ENCODE data around the gene UQCR11. TPM values are rescaled to one million over a fixed set of nuclear protein-coding genes. Genes with fewer than 3 reads are reported as not detected.

UQCR11 gene
- total and polyA plus RNA-seq, 8 donors = 32.2 to 659 (median 153) TPM

DNA sequence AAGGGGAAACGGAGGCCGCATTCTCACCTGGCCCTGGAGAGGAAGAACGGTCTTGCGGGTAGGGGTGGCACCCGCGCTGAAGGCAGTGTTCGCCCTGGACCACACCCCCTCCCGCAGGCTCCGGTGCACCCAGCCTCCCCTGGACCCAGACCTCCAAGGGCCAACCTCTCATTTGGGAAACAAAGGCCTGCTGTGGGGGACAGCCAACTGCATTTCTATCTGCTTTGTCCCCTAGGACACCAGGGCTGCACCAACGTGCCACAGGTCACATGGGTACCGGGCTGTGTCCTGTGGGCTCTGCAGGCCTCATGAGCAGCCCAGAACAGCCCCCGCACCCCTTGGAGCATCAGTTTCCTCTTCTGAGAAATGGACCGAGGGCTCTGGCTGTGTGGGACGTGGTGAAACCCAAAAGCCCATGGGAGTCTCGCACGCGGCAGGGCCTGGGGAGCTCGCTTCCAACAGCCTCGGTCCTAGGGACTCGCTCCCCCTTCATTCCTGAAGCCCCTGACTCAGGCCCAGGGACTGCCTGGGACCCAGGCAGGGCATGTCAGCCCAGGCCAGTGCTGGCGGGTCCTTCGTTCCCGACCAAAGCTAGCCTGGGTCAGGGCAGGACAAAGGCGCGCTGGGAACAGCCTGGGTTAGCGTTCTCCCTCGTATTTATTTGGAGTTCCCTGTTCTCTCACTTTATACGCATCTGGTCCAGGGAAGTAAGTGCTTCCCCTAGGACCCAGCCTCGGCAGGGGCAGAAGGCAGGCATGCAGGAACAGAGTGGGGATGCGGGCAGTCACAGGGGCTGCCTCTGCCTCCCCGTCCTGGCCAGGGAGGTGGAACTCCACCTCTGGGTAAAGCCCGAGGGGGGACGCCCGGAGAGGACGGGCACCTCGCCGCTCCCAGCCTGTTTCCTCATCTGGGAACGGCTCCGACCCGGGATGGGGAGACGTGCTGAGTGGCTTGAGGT is 42.5 kb upstream of the UQCR11 start:
- WGBS, 5 donors = 82 to 94% (median 91%) methylated on average over 31 to 41 of the region's 41 CpGs
- intact Hi-C loops (cut with DNase I; ENCODE audit: low total_unique reads) = loop anchor here (5.0 kb wide), 1 partner anchor 35 kb away; no protein-coding TSS in a partner anchor

DNA sequence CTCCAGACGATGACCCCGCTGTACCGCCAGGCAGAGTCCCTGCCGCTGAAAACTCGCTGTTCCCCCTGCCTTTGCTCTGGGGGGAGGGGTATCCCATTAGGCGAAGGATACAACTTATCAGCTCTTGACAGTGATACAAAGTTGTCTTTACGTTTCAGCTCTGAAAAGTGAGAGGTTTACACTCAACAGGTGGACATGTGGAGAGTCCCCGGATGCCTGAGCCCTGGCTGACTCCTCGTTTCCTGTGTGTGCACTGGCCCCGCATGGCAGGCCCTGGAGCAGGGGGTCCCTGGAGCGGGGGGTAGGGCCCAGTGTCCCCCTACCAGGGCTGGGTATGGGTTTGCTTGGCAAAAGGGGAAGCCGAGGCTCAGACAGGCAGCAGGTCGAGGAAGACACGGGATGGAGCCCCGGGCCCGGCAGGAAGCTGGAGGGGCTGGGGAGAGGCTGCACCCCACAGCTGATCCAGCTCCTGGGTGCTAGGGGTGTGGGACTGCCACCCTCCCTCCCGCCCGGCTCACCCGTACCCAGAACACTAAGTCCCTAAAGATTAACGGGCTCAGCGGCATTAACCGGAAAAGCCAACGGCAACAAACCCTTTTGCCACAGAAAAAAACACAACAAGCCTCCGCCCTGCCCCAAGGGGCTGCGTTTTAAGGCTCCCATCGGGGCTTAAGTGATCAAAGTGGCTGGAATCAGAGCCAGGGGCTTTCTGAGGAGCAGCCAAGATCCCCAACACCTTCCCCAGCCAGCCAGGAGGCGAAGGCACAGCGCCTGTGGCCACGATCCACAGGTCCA is 41.6 kb upstream of the UQCR11 start:
- TF ChIP-seq EP300 (IDR thresholded peaks at IDR 0.05) (no peak), POLR2A (IDR thresholded peaks at IDR 0.05) (no peak), POLR2AphosphoS5 (IDR thresholded peaks at IDR 0.05) (no peak)
- TF ChIP-seq, protein P1, sequence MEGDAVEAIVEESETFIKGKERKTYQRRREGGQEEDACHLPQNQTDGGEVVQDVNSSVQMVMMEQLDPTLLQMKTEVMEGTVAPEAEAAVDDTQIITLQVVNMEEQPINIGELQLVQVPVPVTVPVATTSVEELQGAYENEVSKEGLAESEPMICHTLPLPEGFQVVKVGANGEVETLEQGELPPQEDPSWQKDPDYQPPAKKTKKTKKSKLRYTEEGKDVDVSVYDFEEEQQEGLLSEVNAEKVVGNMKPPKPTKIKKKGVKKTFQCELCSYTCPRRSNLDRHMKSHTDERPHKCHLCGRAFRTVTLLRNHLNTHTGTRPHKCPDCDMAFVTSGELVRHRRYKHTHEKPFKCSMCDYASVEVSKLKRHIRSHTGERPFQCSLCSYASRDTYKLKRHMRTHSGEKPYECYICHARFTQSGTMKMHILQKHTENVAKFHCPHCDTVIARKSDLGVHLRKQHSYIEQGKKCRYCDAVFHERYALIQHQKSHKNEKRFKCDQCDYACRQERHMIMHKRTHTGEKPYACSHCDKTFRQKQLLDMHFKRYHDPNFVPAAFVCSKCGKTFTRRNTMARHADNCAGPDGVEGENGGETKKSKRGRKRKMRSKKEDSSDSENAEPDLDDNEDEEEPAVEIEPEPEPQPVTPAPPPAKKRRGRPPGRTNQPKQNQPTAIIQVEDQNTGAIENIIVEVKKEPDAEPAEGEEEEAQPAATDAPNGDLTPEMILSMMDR (IDR thresholded peaks at IDR 0.05) = no peak
- Histone ChIP-seq H3K27ac (no peak overlapping the region), H3K27me3 (peaks cover 0 to 3% (median 0%) of the 10 kb centered on the region in 3 donors), H3K9me3 (no peaks in the 10 kb centered on the region), H3K4me3 (no peak overlapping the region), H3K36me3 (peaks cover 14 to 80% (median 72%) of the 10 kb centered on the region in 4 donors), H3K4me1 (peaks cover 11 to 25% (median 19%) of the 10 kb centered on the region in 4 donors)
- 82 to 87% (median 85%) methylated on average over 22 to 29 of the region's 29 CpGs for WGBS, 5 donors
- DNase-seq = no peak
- intact Hi-C loops (cut with DNase I; ENCODE audit: low total_unique reads) = loop anchor here (5.0 kb wide), 1 partner anchor 35 kb away; no protein-coding TSS in a partner anchor

More for the DNA sequence above, 42.5 kb upstream of the UQCR11 start:
- DNase-seq = no peak
- no peaks in the 10 kb centered on the region for H3K9me3 ChIP-seq
- H3K27me3 ChIP-seq = peaks cover 0 to 5% (median 0%) of the 10 kb centered on the region in 3 donors
- TF ChIP-seq, protein P1 (IDR thresholded peaks at IDR 0.05) = no peak
- peak overlapping the region in 1 of 5 donors; percentile 22 for H3K27ac ChIP-seq
- H3K4me1 ChIP-seq = peaks cover 11 to 25% (median 19%) of the 10 kb centered on the region in 4 donors
- H3K4me3 ChIP-seq = no peak overlapping the region
- H3K36me3 ChIP-seq = peaks cover 14 to 70% (median 63%) of the 10 kb centered on the region in 4 donors

DNA sequence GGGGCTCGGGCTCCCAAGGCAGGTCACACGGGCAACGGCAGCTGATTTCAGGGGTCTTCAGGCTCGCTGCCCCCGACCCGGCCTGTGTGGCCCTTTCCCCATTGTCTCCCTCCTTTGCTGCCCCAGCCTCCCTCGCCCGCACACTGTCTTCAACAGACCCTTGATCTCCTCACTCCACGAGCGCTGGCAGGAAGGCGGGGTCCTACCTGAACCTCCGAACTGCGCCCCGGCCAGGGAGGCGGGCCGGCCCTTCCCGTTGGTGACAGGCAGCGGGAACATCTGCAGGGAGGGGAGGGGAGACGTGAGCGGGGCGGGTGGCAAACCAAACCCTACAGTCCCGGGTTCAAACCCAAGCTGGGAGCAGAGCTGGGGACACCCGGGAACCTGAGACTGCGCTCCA is 40.9 kb upstream of the UQCR11 start:
- intact Hi-C loops (cut with DNase I; ENCODE audit: low total_unique reads) = loop anchor here (5.0 kb wide), 1 partner anchor 34 kb away; no protein-coding TSS in a partner anchor
- no peaks in the 10 kb centered on the region for H3K9me3 ChIP-seq
- TF ChIP-seq POLR2AphosphoS5 (IDR thresholded peaks at IDR 0.05) = no peak
- no peak for TF ChIP-seq POLR2A (IDR thresholded peaks at IDR 0.05)
- TF ChIP-seq, protein P1 (IDR thresholded peaks at IDR 0.05) = no peak
- no peak for TF ChIP-seq EP300 (IDR thresholded peaks at IDR 0.05)
- H3K4me3 ChIP-seq = no peak overlapping the region
- H3K27me3 ChIP-seq = no peaks in the 10 kb centered on the region
- H3K27ac ChIP-seq = no peak overlapping the region
- WGBS, 5 donors = 86 to 91% (median 90%) methylated on average over 22 to 24 of the region's 24 CpGs
- peaks cover 9 to 21% (median 14%) of the 10 kb centered on the region in 4 donors for H3K4me1 ChIP-seq
- peaks cover 14 to 87% (median 79%) of the 10 kb centered on the region in 4 donors for H3K36me3 ChIP-seq
- DNase-seq = no peak

DNA sequence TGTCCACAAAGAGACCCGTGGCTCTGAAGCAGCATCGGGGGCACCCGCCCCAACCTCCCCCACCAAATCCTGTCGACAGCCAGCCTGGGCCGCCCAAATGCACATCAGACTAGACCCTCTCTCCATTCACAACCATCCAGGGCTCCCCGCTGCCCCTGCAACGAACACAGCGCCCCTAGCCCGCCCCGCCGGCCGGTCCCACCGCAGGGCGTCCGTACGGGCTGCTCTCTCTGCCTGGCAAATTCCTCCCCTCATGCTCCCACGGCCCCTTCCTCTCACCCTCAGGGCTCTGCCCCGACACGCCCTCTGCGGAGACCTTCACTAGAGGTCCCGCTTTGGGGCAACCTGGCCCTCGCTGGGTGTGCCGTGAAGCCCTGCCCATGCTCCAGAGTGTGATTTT is 40.0 kb upstream of the UQCR11 start:
- no peak overlapping the region for H3K4me3 ChIP-seq
- 93 to 97% (median 94%) methylated on average over 18 to 23 of the region's 23 CpGs for WGBS, 5 donors
- no peaks in the 10 kb centered on the region for H3K9me3 ChIP-seq
- no peak for DNase-seq
- intact Hi-C loops (cut with DNase I; ENCODE audit: low total_unique reads) = loop anchor here (5.0 kb wide), 1 partner anchor 33 kb away; no protein-coding TSS in a partner anchor
- no peaks in the 10 kb centered on the region for H3K27me3 ChIP-seq
- no peak overlapping the region for H3K27ac ChIP-seq
- H3K4me1 ChIP-seq = peaks cover under 1 to 12% (median 6%) of the 10 kb centered on the region in 4 donors
- TF ChIP-seq POLR2A (IDR thresholded peaks at IDR 0.05) (no peak), POLR2AphosphoS5 (IDR thresholded peaks at IDR 0.05) (no peak), EP300 (IDR thresholded peaks at IDR 0.05) (no peak)
- TF ChIP-seq, protein P1 (IDR thresholded peaks at IDR 0.05) = no peak
- peaks cover 14 to 94% (median 84%) of the 10 kb centered on the region in 4 donors for H3K36me3 ChIP-seq

Measured in stomach (tissue), 9 donors.